Measurements from ENCODE around the gene DNAH17.

- TF ChIP-seq EZH2 (IDR thresholded peaks at IDR 0.05; ENCODE audit: borderline replicate concordance, insufficient read depth, low read depth, low read length, poor library complexity, severe bottlenecking) (no peak), CTCF (IDR thresholded peaks at IDR 0.05) (no peak)
Measured at GRCh38 chr17:78490673-78491072, 86.5 kb downstream of the DNAH17 start.
